Measurements from ENCODE around the gene NEUROD1.

- TF ChIP-seq CTCF (IDR thresholded peaks at IDR 0.05) (no peak), POLR2A (IDR thresholded peaks at IDR 0.05) (no peak), POLR2AphosphoS5 (IDR thresholded peaks at IDR 0.05; ENCODE audit: insufficient read depth in 1 of 2, low read depth in 1 of 2) (no peak)
Measured at GRCh38 chr2:181673173-181673572, 7.1 kb downstream of the NEUROD1 start.

All from vagina (tissue), 2 donors.